NCI-H748 (cell line): Measurements from ENCODE around the gene ANTXR2.
A peak's percentile ranks its signal among the peaks of the same experiment; 100 is the strongest.

Experiments used
- DNase-seq: peaks from one replicate; lab custom pipeline; 2025; ENCODE audit not compliant: unreplicated experiment; lab: John Stamatoyannopoulos, UW

Gene ANTXR2

GRCh38 chr4:79877511-79877910, 195.5 kb downstream of the ANTXR2 start:
- no peak for DNase-seq

- peak; percentile 29 for DNase-seq
Measured at GRCh38 chr4:79875344-79875899, 197.6 kb downstream of the ANTXR2 start.

GRCh38 chr4:79874197-79874596, 198.8 kb downstream of the ANTXR2 start:
- no peak for DNase-seq

GRCh38 chr4:79872738-79873137, 200.3 kb downstream of the ANTXR2 start:
- no peak for DNase-seq

GRCh38 chr4:79871961-79872360, 201.1 kb downstream of the ANTXR2 start:
- no peak for DNase-seq

- peak; percentile 53 for DNase-seq
Measured at GRCh38 chr4:79869597-79870237, 203.3 kb downstream of the ANTXR2 start.

- no peak for DNase-seq
Measured at GRCh38 chr4:79865201-79865597, 207.8 kb downstream of the ANTXR2 start.

GRCh38 chr4:79864500-79865200, 208.4 kb downstream of the ANTXR2 start:
- peak; percentile 94 for DNase-seq

- no peak for DNase-seq
Measured at GRCh38 chr4:79863333-79863732, 209.7 kb downstream of the ANTXR2 start.

GRCh38 chr4:79862821-79863220, 210.2 kb downstream of the ANTXR2 start:
- DNase-seq, result no peak

- no peak for DNase-seq
Measured at GRCh38 chr4:79857811-79858210, 215.2 kb downstream of the ANTXR2 start.

- DNase-seq, result no peak
Measured at GRCh38 chr4:79856196-79856595, 216.8 kb downstream of the ANTXR2 start.

- no peak for DNase-seq
Measured at GRCh38 chr4:79854856-79855502, 218.1 kb downstream of the ANTXR2 start.

GRCh38 chr4:79852305-79852730, 220.7 kb downstream of the ANTXR2 start:
- no peak for DNase-seq

GRCh38 chr4:79851625-79852304, 221.3 kb downstream of the ANTXR2 start:
- no peak for DNase-seq
